MCF 10A (cell line): Measurements from ENCODE around the gene SRPRB. TPM values are rescaled to one million over a fixed set of nuclear protein-coding genes. Genes with fewer than 3 reads are reported as not detected.

Experiments
- BruUV-seq: library from RNA; stranded (reverse); fragments of 400-500 nt; replicated peaks from 2 replicates; lab custom pipeline; 2021; lab: Mats Ljungman, UMichigan
- CTCF ChIA-PET: fragments of 300-600 bp; sonication (Branson Sonifier 250); formaldehyde crosslinking; extraction: SDS; loops from one replicate; lab custom pipeline; 2021; ENCODE audit warnings: antibody characterized with exemption, inconsistent platforms; lab: Yijun Ruan, JAX
- POLR2A ChIA-PET: fragments of 300-600, 350-650 bp; sonication (Branson Sonifier 250); formaldehyde crosslinking; extraction: SDS; loops from one replicate; lab custom pipeline; 2020; ENCODE audit warnings: antibody characterized with exemption, inconsistent platforms; lab: Yijun Ruan, JAX
- DNase-seq: peaks from one replicate; pipeline ENCODE4 v3.0.0-alpha.2; 2018; ENCODE audit not compliant: unreplicated experiment
- H3K27ac Mint-ChIP-seq: one replicate; pipeline ENCODE4 v1.8.0; 2022; ENCODE audit warnings: mild to moderate bottlenecking, low read depth, mixed read lengths; ENCODE audit not compliant: unreplicated experiment
- H3K27me3 Mint-ChIP-seq: one replicate; pipeline ENCODE4 v1.8.0; 2022; ENCODE audit warnings: mixed read lengths; ENCODE audit not compliant: insufficient read depth, unreplicated experiment
- H3K36me3 Mint-ChIP-seq: one replicate; pipeline ENCODE4 v1.8.0; 2022; ENCODE audit warnings: mild to moderate bottlenecking, moderate library complexity, mixed read lengths; ENCODE audit not compliant: insufficient read depth, unreplicated experiment
- H3K4me1 Mint-ChIP-seq: one replicate; pipeline ENCODE4 v1.8.0; 2022; ENCODE audit warnings: mixed read lengths; ENCODE audit not compliant: insufficient read depth, unreplicated experiment
- H3K4me3 Mint-ChIP-seq: one replicate; pipeline ENCODE4 v1.8.0; 2022; ENCODE audit warnings: mild to moderate bottlenecking, moderate library complexity, mixed read lengths; ENCODE audit not compliant: unreplicated experiment
- H3K9me3 Mint-ChIP-seq: one replicate; pipeline ENCODE4 v1.8.0; 2022; ENCODE audit warnings: mixed read lengths; ENCODE audit not compliant: unreplicated experiment
- CTCF ChIP-seq: fragments of 200-600 bp; IDR thresholded peaks from one replicate; pipeline ENCODE4 v1.8.0; 2022; ENCODE audit warnings: antibody characterized with exemption, mild to moderate bottlenecking; ENCODE audit not compliant: unreplicated experiment
- intact Hi-C: fragments of 100-400 bp; cut with micrococcal nuclease; formaldehyde crosslinking; loops from 2 replicates; pipeline ENCODE4 v1.14.1; 2022
- total RNA-seq: library from RNA; stranded (reverse); gene quantifications from 2 replicates; pipeline ENCODE4 v1.2.3, GENCODE V29; 2022

The SRPRB gene
- total RNA-seq, 1 experiment from 2014 or later, result 180 TPM

GRCh38 chr3:133758568-133758928 is 47.1 kb upstream of the SRPRB start:
- H3K27me3 Mint-ChIP-seq, result peaks cover 29% of the 10 kb centered on the region
- intact Hi-C loops, result no loop called here
- no peak for DNase-seq
- ChIA-PET POLR2A (no interaction called here), CTCF (interaction anchor here (0.6 to 0.8 kb wide), 2 partner anchors 171 to 249 kb away, joined by 3 to 5 read pairs; no protein-coding TSS in a partner anchor)
- H3K36me3 Mint-ChIP-seq, result no peaks in the 10 kb centered on the region
- H3K9me3 Mint-ChIP-seq, result no peaks in the 10 kb centered on the region
- no peaks in the 10 kb centered on the region for H3K4me1 Mint-ChIP-seq
- H3K4me3 Mint-ChIP-seq, result no peak overlapping the region
- no peak overlapping the region for H3K27ac Mint-ChIP-seq
- TF ChIP-seq CTCF, result no peak
- BruUV-seq, result no TSS peak

GRCh38 chr3:133758964-133759739 is 46.5 kb upstream of the SRPRB start:
- no peak overlapping the region for H3K4me3 Mint-ChIP-seq
- H3K9me3 Mint-ChIP-seq, result no peaks in the 10 kb centered on the region
- no TSS peak for BruUV-seq
- POLR2A ChIA-PET, result interaction anchor here (0.6 kb wide), 1 partner anchor 70 kb away, joined by 3 read pairs; no protein-coding TSS in a partner anchor
- CTCF ChIA-PET, result interaction anchor here (0.8 kb wide), 1 partner anchor 250 kb away, joined by 5 read pairs; no protein-coding TSS in a partner anchor
- peaks cover 35% of the 10 kb centered on the region for H3K27me3 Mint-ChIP-seq
- H3K27ac Mint-ChIP-seq, result no peak overlapping the region
- no peaks in the 10 kb centered on the region for H3K4me1 Mint-ChIP-seq
- no peak for DNase-seq
- no peaks in the 10 kb centered on the region for H3K36me3 Mint-ChIP-seq
- no peak for TF ChIP-seq CTCF
- intact Hi-C loops, result no loop called here

- intact Hi-C loops, result no loop called here
- CTCF ChIA-PET, result no interaction called here
- Mint-ChIP-seq H3K4me1 (no peaks in the 10 kb centered on the region), H3K27ac (no peak overlapping the region), H3K27me3 (peaks cover 39% of the 10 kb centered on the region), H3K36me3 (no peaks in the 10 kb centered on the region), H3K4me3 (no peak overlapping the region), H3K9me3 (no peaks in the 10 kb centered on the region)
- no peak for TF ChIP-seq CTCF
- DNase-seq, result no peak
- BruUV-seq, result no TSS peak
- POLR2A ChIA-PET, result interaction anchor here (0.6 kb wide), 1 partner anchor 69 kb away, joined by 3 read pairs; no protein-coding TSS in a partner anchor
These were observed 45.8 kb upstream of the SRPRB start for GRCh38 chr3:133759740-133760305.

GRCh38 chr3:133760916-133761315 is 44.7 kb upstream of the SRPRB start:
- no TSS peak for BruUV-seq
- Mint-ChIP-seq H3K27ac (no peak overlapping the region), H3K27me3 (peaks cover 39% of the 10 kb centered on the region), H3K4me1 (no peaks in the 10 kb centered on the region), H3K4me3 (no peak overlapping the region), H3K36me3 (no peaks in the 10 kb centered on the region), H3K9me3 (no peaks in the 10 kb centered on the region)
- POLR2A ChIA-PET, result no interaction called here
- intact Hi-C loops, result no loop called here
- CTCF ChIA-PET, result no interaction called here
- DNase-seq, result no peak
- no peak for TF ChIP-seq CTCF
